CD14-positive monocyte (primary cell): Measurements from ENCODE around the gene BRSK2. TPM values are rescaled to one million over a fixed set of nuclear protein-coding genes. Genes with fewer than 3 reads are reported as not detected.

Experiments
- DNase-seq, 3 donors: peaks; one replicate each; pipeline ENCODE4 v3.0.0-alpha.2; 2011 to 2022
- H2AFZ ChIP-seq: 2 replicates; pipeline ENCODE4 v1.6.0; 2012; ENCODE audit warnings: mild to moderate bottlenecking, low read depth, low read length, inconsistent platforms; ENCODE audit not compliant: insufficient read depth, poor library complexity, severe bottlenecking
- H3K27ac ChIP-seq, 2 donors: 1 replicate in 1 of 2; 2 replicates in 1 of 2; pipeline ENCODE4 v1.5.1; 2012 to 2013; ENCODE audit warnings: low read length in 2 of 2, control low read depth in 1 of 2, inconsistent platforms in 1 of 2, low read depth in 1 of 2, mild to moderate bottlenecking in 1 of 2
- H3K27me3 ChIP-seq, 2 donors: one replicate each; pipeline versions ENCODE4 v1.6.0 to v1.6.1; 2011 to 2013; ENCODE audit warnings: low read length in 2 of 2; ENCODE audit not compliant: control insufficient read depth in 2 of 2, insufficient read depth in 2 of 2
- H3K36me3 ChIP-seq, 2 donors: replicated peaks in 1 of 2; 1 replicate in 1 of 2; 2 replicates in 1 of 2; pipeline versions ENCODE4 v1.5.1 to v1.6.1; 2012 to 2013; ENCODE audit warnings: low read length in 2 of 2, control low read depth in 1 of 2, inconsistent platforms in 1 of 2, mild to moderate bottlenecking in 1 of 2; ENCODE audit not compliant: insufficient read depth in 2 of 2, control insufficient read depth in 1 of 2
- H3K4me1 ChIP-seq, 2 donors: 1 replicate in 1 of 2; 2 replicates in 1 of 2; pipeline versions ENCODE4 v1.5.1 to v1.6.1; 2012 to 2013; ENCODE audit warnings: low read length in 2 of 2, control low read depth in 1 of 2, inconsistent platforms in 1 of 2, mild to moderate bottlenecking in 1 of 2, moderate library complexity in 1 of 2; ENCODE audit not compliant: insufficient read depth in 2 of 2, control insufficient read depth in 1 of 2
- H3K4me2 ChIP-seq: replicated peaks from 2 replicates; pipeline ENCODE3; 2012; ENCODE audit warnings: low read length, moderate library complexity, mild to moderate bottlenecking; ENCODE audit not compliant: poor library complexity, severe bottlenecking; ENCODE audit errors: extremely low read depth
- H3K4me3 ChIP-seq, 3 experiments: fragments of 200-600 bp in 1 of 3; sonication (generic) in 1 of 3; replicated peaks in 1 of 3; 1 replicate in 2 of 3; 2 replicates in 1 of 3; pipeline ENCODE4 v1.5.1; 2011 to 2013; ENCODE audit warnings: low read length in 3 of 3, mild to moderate bottlenecking in 3 of 3, control low read depth in 2 of 3, low read depth in 2 of 3, inconsistent platforms in 1 of 3, moderate library complexity in 1 of 3
- H3K79me2 ChIP-seq: 2 replicates; pipeline ENCODE4 v1.6.0; 2012; ENCODE audit warnings: mild to moderate bottlenecking, control low read depth, inconsistent platforms, low read length, moderate library complexity; ENCODE audit not compliant: insufficient read depth
- H3K9ac ChIP-seq: 2 replicates; pipeline ENCODE4 v1.6.0; 2017; ENCODE audit warnings: low read length, mild to moderate bottlenecking; ENCODE audit not compliant: insufficient read depth, poor library complexity, severe bottlenecking
- H3K9me3 ChIP-seq, 2 donors: replicated peaks in 1 of 2; 1 replicate in 1 of 2; 2 replicates in 1 of 2; pipeline versions ENCODE4 v1.5.1 to v1.6.1; 2012 to 2013; ENCODE audit warnings: low read length in 2 of 2, control low read depth in 1 of 2; ENCODE audit not compliant: control insufficient read depth in 1 of 2, insufficient read depth in 1 of 2
- H4K20me1 ChIP-seq: 2 replicates; pipeline ENCODE4 v1.6.0; 2012; ENCODE audit warnings: mild to moderate bottlenecking, low read length, control low read depth, moderate library complexity; ENCODE audit not compliant: insufficient read depth
- H3K27ac Mint-ChIP-seq, 7 donors: one replicate each; pipeline ENCODE4 v1.8.0; 2020; ENCODE audit warnings: mild to moderate bottlenecking in 7 of 7, mixed read lengths in 7 of 7, moderate library complexity in 6 of 7, inconsistent platforms in 2 of 7
- H3K27me3 Mint-ChIP-seq, 3 donors: one replicate each; pipeline ENCODE4 v1.8.0; 2021 to 2022; ENCODE audit warnings: low read depth in 3 of 3, mild to moderate bottlenecking in 3 of 3, mixed read lengths in 3 of 3, moderate library complexity in 3 of 3, inconsistent platforms in 1 of 3
- H3K36me3 Mint-ChIP-seq, 2 donors: one replicate each; pipeline ENCODE4 v1.8.0; 2020; ENCODE audit warnings: mixed read lengths in 2 of 2, inconsistent platforms in 1 of 2, mild to moderate bottlenecking in 1 of 2
- H3K4me1 Mint-ChIP-seq: one replicate; pipeline ENCODE4 v1.8.0; 2020; ENCODE audit warnings: mild to moderate bottlenecking, mixed read lengths
- H3K4me3 Mint-ChIP-seq, 2 donors: one replicate each; pipeline ENCODE4 v1.8.0; 2020; ENCODE audit warnings: mild to moderate bottlenecking in 2 of 2, mixed read lengths in 2 of 2, moderate library complexity in 1 of 2
- H3K9me3 Mint-ChIP-seq, 7 donors: one replicate each; pipeline ENCODE4 v1.8.0; 2020 to 2022; ENCODE audit warnings: mixed read lengths in 7 of 7, mild to moderate bottlenecking in 6 of 7, moderate library complexity in 6 of 7, inconsistent platforms in 2 of 7
- WGBS: methylation state at CpG from one replicate; pipeline ENCODE4 v1.1.5; 2013; ENCODE audit warnings: missing lambda C conversion rate; ENCODE audit not compliant: insufficient coverage; 5-methylcytosine and 5-hydroxymethylcytosine counted together
- intact Hi-C, 2 donors: fragments of 100-400 bp; cut with micrococcal nuclease; formaldehyde crosslinking; loops; one replicate each; pipeline versions ENCODE4 v1.15.0 to v1.15.1; 2023
- polyA plus RNA-seq, 3 donors: library from polyadenylated mRNA; depleted of rRNA in 1 of 3; unstranded in 2 of 3; stranded (reverse) in 1 of 3; fragments of 300-500 nt in 2 of 3; fragments of >200 nt in 1 of 3; fragmentation: Illumina TruSeq in 2 of 3; gene quantifications; 1 replicate in 2 of 3; 2 replicates in 1 of 3; pipeline ENCODE4 v1.2.3, GENCODE V29; 2012 to 2021
- TF ChIP-seq, protein P1 (sequence below): fragments of 200-600 bp; IDR thresholded peaks from one replicate; pipeline ENCODE4 v1.8.0; 2022; ENCODE audit warnings: antibody characterized with exemption, mild to moderate bottlenecking

BRSK2 gene
- polyA plus RNA-seq, 3 donors: 0.13 TPM; not detected in 2

DNA sequence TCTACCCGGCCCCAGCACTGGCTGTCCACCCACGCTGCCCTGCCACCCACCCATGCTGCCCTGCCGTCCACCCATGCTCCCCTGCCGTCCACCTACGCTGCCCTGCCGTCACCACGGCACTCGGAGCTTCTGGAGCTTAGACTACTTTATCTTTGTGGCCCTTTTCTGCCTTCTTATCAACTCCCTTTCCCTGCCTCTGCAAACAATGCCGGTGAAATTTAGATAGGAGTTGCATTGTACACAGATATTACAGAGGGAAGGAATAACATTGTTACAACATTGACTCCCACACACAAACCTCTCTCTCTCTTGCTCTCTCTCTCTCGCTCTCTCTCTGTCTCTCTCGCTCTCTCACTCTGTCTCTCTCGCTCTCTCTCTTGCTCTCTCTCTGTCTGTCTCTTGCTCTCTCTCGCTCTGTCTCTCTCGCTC, 33.7 kb upstream of the BRSK2 start:
- 76% methylated on average over 10 of the region's 14 CpGs for WGBS

DNA sequence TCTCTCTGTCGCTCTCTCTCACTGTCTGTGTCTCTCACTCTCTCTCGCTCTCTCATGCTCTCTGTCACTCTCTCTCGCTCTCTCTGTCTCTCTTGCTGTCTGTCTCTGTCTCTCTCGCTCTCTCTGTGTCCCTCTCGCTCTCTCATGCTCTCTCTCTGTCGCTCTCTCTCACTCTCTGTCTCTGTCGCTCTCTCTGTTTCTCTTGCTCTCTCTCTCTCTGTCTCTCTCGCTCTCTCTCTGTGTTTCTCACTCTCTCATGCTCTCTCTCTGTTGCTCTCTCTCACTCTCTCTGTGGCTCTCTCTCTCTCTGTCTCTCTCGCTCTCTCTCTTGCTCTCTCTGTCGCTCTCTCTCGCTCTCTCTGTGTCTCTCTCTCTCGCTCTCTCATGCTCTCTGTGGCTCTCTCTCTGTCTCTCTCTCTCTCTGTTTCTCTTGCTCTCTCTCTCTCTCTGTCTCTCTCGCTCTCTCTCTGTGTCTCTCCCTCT, 33.2 kb upstream of the BRSK2 start:
- WGBS: 97% methylated on average over 13 of the region's 13 CpGs
- Histone ChIP-seq H3K4me2 (no peak overlapping the region), H3K79me2 (no peaks in the 10 kb centered on the region), H3K27ac (no peak overlapping the region), H2AFZ (no peak overlapping the region), H3K9me3 (no peaks in the 10 kb centered on the region), H3K9ac (no peak overlapping the region), H3K4me1 (no peaks in the 10 kb centered on the region), H3K27me3 (no peaks in the 10 kb centered on the region), H3K4me3 (no peak overlapping the region), H4K20me1 (no peaks in the 10 kb centered on the region), H3K36me3 (no peaks in the 10 kb centered on the region)
- Mint-ChIP-seq H3K4me1 (no peaks in the 10 kb centered on the region), H3K27me3 (peaks cover 11 to 15% (median 12%) of the 10 kb centered on the region in 3 donors), H3K27ac (no peak overlapping the region), H3K36me3 (no peaks in the 10 kb centered on the region), H3K9me3 (peaks cover 0 to 3% (median 0%) of the 10 kb centered on the region in 7 donors), H3K4me3 (peak overlapping the region in 1 of 2 donors; percentile 3)
- intact Hi-C loops: no loop called here
- DNase-seq: no peak
- TF ChIP-seq, protein P1, sequence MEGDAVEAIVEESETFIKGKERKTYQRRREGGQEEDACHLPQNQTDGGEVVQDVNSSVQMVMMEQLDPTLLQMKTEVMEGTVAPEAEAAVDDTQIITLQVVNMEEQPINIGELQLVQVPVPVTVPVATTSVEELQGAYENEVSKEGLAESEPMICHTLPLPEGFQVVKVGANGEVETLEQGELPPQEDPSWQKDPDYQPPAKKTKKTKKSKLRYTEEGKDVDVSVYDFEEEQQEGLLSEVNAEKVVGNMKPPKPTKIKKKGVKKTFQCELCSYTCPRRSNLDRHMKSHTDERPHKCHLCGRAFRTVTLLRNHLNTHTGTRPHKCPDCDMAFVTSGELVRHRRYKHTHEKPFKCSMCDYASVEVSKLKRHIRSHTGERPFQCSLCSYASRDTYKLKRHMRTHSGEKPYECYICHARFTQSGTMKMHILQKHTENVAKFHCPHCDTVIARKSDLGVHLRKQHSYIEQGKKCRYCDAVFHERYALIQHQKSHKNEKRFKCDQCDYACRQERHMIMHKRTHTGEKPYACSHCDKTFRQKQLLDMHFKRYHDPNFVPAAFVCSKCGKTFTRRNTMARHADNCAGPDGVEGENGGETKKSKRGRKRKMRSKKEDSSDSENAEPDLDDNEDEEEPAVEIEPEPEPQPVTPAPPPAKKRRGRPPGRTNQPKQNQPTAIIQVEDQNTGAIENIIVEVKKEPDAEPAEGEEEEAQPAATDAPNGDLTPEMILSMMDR: no peak

More for the DNA sequence above, 33.7 kb upstream of the BRSK2 start:
- Histone ChIP-seq H3K4me3 (no peak overlapping the region), H3K27me3 (no peaks in the 10 kb centered on the region), H3K4me2 (no peak overlapping the region), H3K27ac (no peak overlapping the region), H3K36me3 (no peaks in the 10 kb centered on the region), H2AFZ (no peak overlapping the region), H3K79me2 (no peaks in the 10 kb centered on the region), H4K20me1 (no peaks in the 10 kb centered on the region), H3K9ac (no peak overlapping the region), H3K4me1 (no peaks in the 10 kb centered on the region), H3K9me3 (no peaks in the 10 kb centered on the region)
- no peaks in the 10 kb centered on the region for H3K4me1 Mint-ChIP-seq
- H3K9me3 Mint-ChIP-seq: peaks cover 0 to 3% (median 0%) of the 10 kb centered on the region in 7 donors
- no peak for DNase-seq
- H3K4me3 Mint-ChIP-seq: no peak overlapping the region
- TF ChIP-seq, protein P1: no peak
- intact Hi-C loops: no loop called here
- H3K27me3 Mint-ChIP-seq: peaks cover 11 to 15% (median 12%) of the 10 kb centered on the region in 3 donors
- H3K36me3 Mint-ChIP-seq: no peaks in the 10 kb centered on the region
- peak overlapping the region in 1 of 7 donors; percentile 61 for H3K27ac Mint-ChIP-seq
